Activated naive CD4-positive, alpha-beta T cell treated with anti-CD3 and anti-CD28 coated beads, Interleukin-2, amount 10 ng/mL, durations not matched to agents 7 days and 5 days (primary cell): ENCODE measurements around the gene ZNF385D.

ENCODE experiments used
- CTCF ChIA-PET: fragments of 350-600 bp; sonication (Branson Sonifier 250); formaldehyde crosslinking; loops from one replicate; lab custom pipeline; 2021; ENCODE audit warnings: antibody characterized with exemption; lab: Charles Lee
- DNase-seq: peaks from one replicate; pipeline ENCODE4 v3.0.0-alpha.2; 2020
- H3K27ac Mint-ChIP-seq: one replicate; pipeline ENCODE4 v1.8.0; 2021; ENCODE audit warnings: mild to moderate bottlenecking, moderate library complexity, mixed read lengths
- H3K27me3 Mint-ChIP-seq: one replicate; pipeline ENCODE4 v1.8.0; 2021; ENCODE audit warnings: mild to moderate bottlenecking, mixed read lengths
- H3K36me3 Mint-ChIP-seq: one replicate; pipeline ENCODE4 v1.8.0; 2021; ENCODE audit warnings: mixed read lengths
- H3K4me1 Mint-ChIP-seq: one replicate; pipeline ENCODE4 v1.8.0; 2021; ENCODE audit warnings: mixed read lengths
- H3K4me3 Mint-ChIP-seq: one replicate; pipeline ENCODE4 v1.8.0; 2021; ENCODE audit warnings: mild to moderate bottlenecking, moderate library complexity, mixed read lengths
- H3K9me3 Mint-ChIP-seq: one replicate; pipeline ENCODE4 v1.8.0; 2021; ENCODE audit warnings: mixed read lengths

ZNF385D gene

GRCh38 chr3:21672303-21672702 lies 78.7 kb downstream of the ZNF385D start:
- no peak overlapping the region for H3K4me3 Mint-ChIP-seq
- H3K9me3 Mint-ChIP-seq = peaks cover 2% of the 10 kb centered on the region
- H3K27ac Mint-ChIP-seq = no peak overlapping the region
- no peak for DNase-seq
- no peaks in the 10 kb centered on the region for H3K27me3 Mint-ChIP-seq
- no peaks in the 10 kb centered on the region for H3K4me1 Mint-ChIP-seq
- CTCF ChIA-PET = no interaction called here
- no peaks in the 10 kb centered on the region for H3K36me3 Mint-ChIP-seq

- no peak overlapping the region for H3K27ac Mint-ChIP-seq
- H3K4me3 Mint-ChIP-seq = no peak overlapping the region
- H3K4me1 Mint-ChIP-seq = no peaks in the 10 kb centered on the region
- H3K9me3 Mint-ChIP-seq = peaks cover 2% of the 10 kb centered on the region
- DNase-seq = no peak
- no peaks in the 10 kb centered on the region for H3K27me3 Mint-ChIP-seq
- CTCF ChIA-PET = no interaction called here
- no peaks in the 10 kb centered on the region for H3K36me3 Mint-ChIP-seq
Measured at GRCh38 chr3:21670386-21670785, 80.6 kb downstream of the ZNF385D start.

- H3K27me3 Mint-ChIP-seq = no peaks in the 10 kb centered on the region
- peaks cover 2% of the 10 kb centered on the region for H3K9me3 Mint-ChIP-seq
- no peak overlapping the region for H3K27ac Mint-ChIP-seq
- H3K4me3 Mint-ChIP-seq = no peak overlapping the region
- no peaks in the 10 kb centered on the region for H3K36me3 Mint-ChIP-seq
- DNase-seq = no peak
- CTCF ChIA-PET = no interaction called here
- H3K4me1 Mint-ChIP-seq = no peaks in the 10 kb centered on the region
Measured at GRCh38 chr3:21668012-21668411, 83.0 kb downstream of the ZNF385D start.

GRCh38 chr3:21665444-21666100 lies 85.4 kb downstream of the ZNF385D start:
- Mint-ChIP-seq H3K4me1 (no peaks in the 10 kb centered on the region), H3K4me3 (no peak overlapping the region), H3K36me3 (no peaks in the 10 kb centered on the region), H3K9me3 (peaks cover 2% of the 10 kb centered on the region), H3K27me3 (no peaks in the 10 kb centered on the region), H3K27ac (no peak overlapping the region)
- no peak for DNase-seq
- CTCF ChIA-PET = no interaction called here

- H3K36me3 Mint-ChIP-seq = no peaks in the 10 kb centered on the region
- no peaks in the 10 kb centered on the region for H3K27me3 Mint-ChIP-seq
- CTCF ChIA-PET = no interaction called here
- H3K27ac Mint-ChIP-seq = no peak overlapping the region
- DNase-seq = no peak
- H3K4me3 Mint-ChIP-seq = no peak overlapping the region
- no peaks in the 10 kb centered on the region for H3K4me1 Mint-ChIP-seq
- peaks cover 2% of the 10 kb centered on the region for H3K9me3 Mint-ChIP-seq
Measured at GRCh38 chr3:21664996-21665395, 86.0 kb downstream of the ZNF385D start.

GRCh38 chr3:21662403-21662802 lies 88.6 kb downstream of the ZNF385D start:
- H3K36me3 Mint-ChIP-seq = no peaks in the 10 kb centered on the region
- DNase-seq = no peak
- no peaks in the 10 kb centered on the region for H3K27me3 Mint-ChIP-seq
- no peak overlapping the region for H3K4me3 Mint-ChIP-seq
- CTCF ChIA-PET = no interaction called here
- peaks cover 2% of the 10 kb centered on the region for H3K9me3 Mint-ChIP-seq
- no peak overlapping the region for H3K27ac Mint-ChIP-seq
- H3K4me1 Mint-ChIP-seq = no peaks in the 10 kb centered on the region

- H3K27ac Mint-ChIP-seq = no peak overlapping the region
- CTCF ChIA-PET = no interaction called here
Measured at GRCh38 chr3:21654662-21655061, 96.3 kb downstream of the ZNF385D start.

GRCh38 chr3:21654241-21654640 lies 96.8 kb downstream of the ZNF385D start:
- no peaks in the 10 kb centered on the region for H3K36me3 Mint-ChIP-seq

More at GRCh38 chr3:21654662-21655061, 96.3 kb downstream of the ZNF385D start:
- no peaks in the 10 kb centered on the region for H3K9me3 Mint-ChIP-seq
- no peak for DNase-seq
- no peak overlapping the region for H3K4me3 Mint-ChIP-seq
- no peaks in the 10 kb centered on the region for H3K36me3 Mint-ChIP-seq
- H3K4me1 Mint-ChIP-seq = no peaks in the 10 kb centered on the region
- no peaks in the 10 kb centered on the region for H3K27me3 Mint-ChIP-seq

GRCh38 chr3:21649519-21649918 lies 101.5 kb downstream of the ZNF385D start:
- Mint-ChIP-seq H3K4me3 (no peak overlapping the region), H3K9me3 (no peaks in the 10 kb centered on the region), H3K36me3 (no peaks in the 10 kb centered on the region), H3K27me3 (no peaks in the 10 kb centered on the region), H3K27ac (no peak overlapping the region), H3K4me1 (no peaks in the 10 kb centered on the region)
- CTCF ChIA-PET = no interaction called here
- no peak for DNase-seq

More at GRCh38 chr3:21654241-21654640, 96.8 kb downstream of the ZNF385D start:
- DNase-seq = no peak
- no peaks in the 10 kb centered on the region for H3K27me3 Mint-ChIP-seq
- no peaks in the 10 kb centered on the region for H3K9me3 Mint-ChIP-seq
- H3K27ac Mint-ChIP-seq = no peak overlapping the region
- CTCF ChIA-PET = no interaction called here
- no peaks in the 10 kb centered on the region for H3K4me1 Mint-ChIP-seq
- no peak overlapping the region for H3K4me3 Mint-ChIP-seq

GRCh38 chr3:21647961-21648360 lies 103.0 kb downstream of the ZNF385D start:
- CTCF ChIA-PET = no interaction called here
- DNase-seq = no peak
- no peaks in the 10 kb centered on the region for H3K9me3 Mint-ChIP-seq
- no peak overlapping the region for H3K4me3 Mint-ChIP-seq
- H3K4me1 Mint-ChIP-seq = no peaks in the 10 kb centered on the region
- H3K27me3 Mint-ChIP-seq = no peaks in the 10 kb centered on the region
- H3K27ac Mint-ChIP-seq = no peak overlapping the region
- H3K36me3 Mint-ChIP-seq = no peaks in the 10 kb centered on the region

- peaks cover 1% of the 10 kb centered on the region for H3K9me3 Mint-ChIP-seq
- no peak for DNase-seq
- no peak overlapping the region for H3K4me3 Mint-ChIP-seq
- no peak overlapping the region for H3K27ac Mint-ChIP-seq
- H3K27me3 Mint-ChIP-seq = no peaks in the 10 kb centered on the region
- CTCF ChIA-PET = no interaction called here
- H3K4me1 Mint-ChIP-seq = no peaks in the 10 kb centered on the region
- no peaks in the 10 kb centered on the region for H3K36me3 Mint-ChIP-seq
Measured at GRCh38 chr3:21645121-21645897, 105.7 kb downstream of the ZNF385D start.

- Mint-ChIP-seq H3K9me3 (peaks cover 3% of the 10 kb centered on the region), H3K36me3 (no peaks in the 10 kb centered on the region), H3K27me3 (no peaks in the 10 kb centered on the region), H3K4me3 (no peak overlapping the region), H3K27ac (no peak overlapping the region), H3K4me1 (no peaks in the 10 kb centered on the region)
- CTCF ChIA-PET = no interaction called here
- no peak for DNase-seq
Measured at GRCh38 chr3:21644268-21644667, 106.7 kb downstream of the ZNF385D start.

- no peak for DNase-seq
- no peaks in the 10 kb centered on the region for H3K36me3 Mint-ChIP-seq
- H3K4me3 Mint-ChIP-seq = no peak overlapping the region
- CTCF ChIA-PET = no interaction called here
- H3K9me3 Mint-ChIP-seq = peaks cover 3% of the 10 kb centered on the region
- no peaks in the 10 kb centered on the region for H3K27me3 Mint-ChIP-seq
- no peak overlapping the region for H3K27ac Mint-ChIP-seq
- no peaks in the 10 kb centered on the region for H3K4me1 Mint-ChIP-seq
Measured at GRCh38 chr3:21643752-21644151, 107.3 kb downstream of the ZNF385D start.

GRCh38 chr3:21642433-21642832 lies 108.6 kb downstream of the ZNF385D start:
- Mint-ChIP-seq H3K36me3 (no peaks in the 10 kb centered on the region), H3K4me1 (no peaks in the 10 kb centered on the region), H3K9me3 (peaks cover 3% of the 10 kb centered on the region), H3K4me3 (no peak overlapping the region), H3K27me3 (no peaks in the 10 kb centered on the region), H3K27ac (no peak overlapping the region)
- DNase-seq = no peak
- CTCF ChIA-PET = no interaction called here

- Mint-ChIP-seq H3K4me3 (no peak overlapping the region), H3K9me3 (peaks cover 3% of the 10 kb centered on the region), H3K36me3 (no peaks in the 10 kb centered on the region), H3K27me3 (no peaks in the 10 kb centered on the region), H3K27ac (no peak overlapping the region), H3K4me1 (no peaks in the 10 kb centered on the region)
- CTCF ChIA-PET = no interaction called here
- no peak for DNase-seq
Measured at GRCh38 chr3:21641959-21642358, 109.1 kb downstream of the ZNF385D start.
